RWPE2 (cell line): ENCODE measurements around the gene FASN.
A peak's percentile ranks its signal among the peaks of the same experiment; 100 is the strongest.

ENCODE experiments used
- ATAC-seq: fragments of 200-7000 bp; cut with Tn5 transposase; 3 replicates; pipeline ENCODE4 v1.9.1; 2021; ENCODE audit warnings: low read depth
- DNase-seq: peaks from one replicate; pipeline ENCODE4 v3.0.0-alpha.2; 2020; ENCODE audit warnings: low spot score
- H3K27ac ChIP-seq: fragments of 450-650 bp; 2 replicates; pipeline ENCODE4 v1.5.1; 2017; ENCODE audit warnings: mild to moderate bottlenecking; ENCODE audit not compliant: poor library complexity, severe bottlenecking
- H3K27me3 ChIP-seq: fragments of 250-450 bp; sonication (Bioruptor Pico); 2 replicates; pipeline ENCODE4 v1.5.1; 2021; ENCODE audit warnings: mild to moderate bottlenecking, moderate library complexity; ENCODE audit not compliant: insufficient read depth, poor library complexity, severe bottlenecking
- H3K36me3 ChIP-seq: fragments of 250-450 bp; sonication (Bioruptor Pico); 2 replicates; pipeline ENCODE4 v1.5.1; 2020; ENCODE audit warnings: low read depth, mild to moderate bottlenecking, moderate library complexity
- H3K4me1 ChIP-seq: fragments of 250-450 bp; sonication (Bioruptor Pico); 2 replicates; pipeline ENCODE4 v1.5.1; 2021; ENCODE audit warnings: mild to moderate bottlenecking, moderate library complexity; ENCODE audit not compliant: insufficient read depth, poor library complexity, severe bottlenecking
- H3K4me3 ChIP-seq: fragments of 250-450 bp; sonication (Bioruptor Pico); 2 replicates; pipeline ENCODE4 v1.5.1; 2021; ENCODE audit warnings: mild to moderate bottlenecking, moderate library complexity; ENCODE audit not compliant: severe bottlenecking
- H3K9me3 ChIP-seq: fragments of 250-450 bp; sonication (Bioruptor Pico); 2 replicates; pipeline ENCODE4 v1.5.1; 2021; ENCODE audit warnings: mild to moderate bottlenecking, moderate library complexity; ENCODE audit not compliant: severe bottlenecking
- TF ChIP-seq, protein P1 (sequence below): fragments of 450-650 bp; IDR thresholded peaks from one replicate; pipeline ENCODE4 v1.5.1; 2017; ENCODE audit warnings: mild to moderate bottlenecking, moderate library complexity; ENCODE audit not compliant: poor library complexity, severe bottlenecking

FASN gene

DNA sequence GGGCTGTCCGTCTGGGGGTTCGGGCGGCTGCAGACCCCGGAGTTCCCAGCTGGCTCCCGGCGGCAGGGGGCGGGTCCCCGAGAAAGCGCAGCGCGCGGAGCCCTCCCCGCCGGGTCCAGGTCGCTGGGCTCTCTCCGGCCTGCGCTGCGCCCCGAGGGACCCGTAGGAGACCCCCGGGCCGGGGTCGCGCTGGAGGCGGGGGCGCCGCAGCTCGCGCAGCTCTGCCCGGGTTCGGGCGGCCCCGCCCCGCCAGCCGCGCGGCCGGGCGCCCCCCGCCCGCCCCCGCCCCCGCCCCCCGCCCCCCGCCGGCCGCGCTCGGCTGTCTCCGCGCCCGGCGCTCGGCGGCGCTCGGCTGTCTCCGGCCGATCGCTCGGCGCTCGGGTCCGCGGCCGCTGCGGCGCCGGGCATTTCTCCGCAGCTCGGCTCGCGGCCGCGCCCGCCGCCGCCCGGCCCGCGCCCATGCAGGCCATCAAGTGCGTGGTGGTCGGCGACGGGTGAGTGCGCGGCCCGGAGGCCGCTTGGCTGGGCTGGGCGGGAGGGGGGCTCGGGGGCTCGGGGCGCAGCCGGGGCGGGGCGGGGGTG is 66.6 kb downstream of the FASN start, which contains the start of gene RAC3:
RAC3 (plus strand) TSS at position 376 of the 582 bp plus-strand sequence; CDS start at position 460, 84 bp downstream.
- Histone ChIP-seq H3K4me3 (peak within 1 kb of the TSS; percentile 46), H3K9me3 (no peaks in the 10 kb centered on the region), H3K27me3 (no peaks in the 10 kb centered on the region), H3K36me3 (peaks cover 15% of the 10 kb centered on the region), H3K27ac (peak within 1 kb of the TSS; percentile 52), H3K4me1 (no peaks in the 10 kb centered on the region)
- DNase-seq (no peak), ATAC-seq (peak; percentile 11)
- TF ChIP-seq, protein P1, sequence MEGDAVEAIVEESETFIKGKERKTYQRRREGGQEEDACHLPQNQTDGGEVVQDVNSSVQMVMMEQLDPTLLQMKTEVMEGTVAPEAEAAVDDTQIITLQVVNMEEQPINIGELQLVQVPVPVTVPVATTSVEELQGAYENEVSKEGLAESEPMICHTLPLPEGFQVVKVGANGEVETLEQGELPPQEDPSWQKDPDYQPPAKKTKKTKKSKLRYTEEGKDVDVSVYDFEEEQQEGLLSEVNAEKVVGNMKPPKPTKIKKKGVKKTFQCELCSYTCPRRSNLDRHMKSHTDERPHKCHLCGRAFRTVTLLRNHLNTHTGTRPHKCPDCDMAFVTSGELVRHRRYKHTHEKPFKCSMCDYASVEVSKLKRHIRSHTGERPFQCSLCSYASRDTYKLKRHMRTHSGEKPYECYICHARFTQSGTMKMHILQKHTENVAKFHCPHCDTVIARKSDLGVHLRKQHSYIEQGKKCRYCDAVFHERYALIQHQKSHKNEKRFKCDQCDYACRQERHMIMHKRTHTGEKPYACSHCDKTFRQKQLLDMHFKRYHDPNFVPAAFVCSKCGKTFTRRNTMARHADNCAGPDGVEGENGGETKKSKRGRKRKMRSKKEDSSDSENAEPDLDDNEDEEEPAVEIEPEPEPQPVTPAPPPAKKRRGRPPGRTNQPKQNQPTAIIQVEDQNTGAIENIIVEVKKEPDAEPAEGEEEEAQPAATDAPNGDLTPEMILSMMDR, result no peak

DNA sequence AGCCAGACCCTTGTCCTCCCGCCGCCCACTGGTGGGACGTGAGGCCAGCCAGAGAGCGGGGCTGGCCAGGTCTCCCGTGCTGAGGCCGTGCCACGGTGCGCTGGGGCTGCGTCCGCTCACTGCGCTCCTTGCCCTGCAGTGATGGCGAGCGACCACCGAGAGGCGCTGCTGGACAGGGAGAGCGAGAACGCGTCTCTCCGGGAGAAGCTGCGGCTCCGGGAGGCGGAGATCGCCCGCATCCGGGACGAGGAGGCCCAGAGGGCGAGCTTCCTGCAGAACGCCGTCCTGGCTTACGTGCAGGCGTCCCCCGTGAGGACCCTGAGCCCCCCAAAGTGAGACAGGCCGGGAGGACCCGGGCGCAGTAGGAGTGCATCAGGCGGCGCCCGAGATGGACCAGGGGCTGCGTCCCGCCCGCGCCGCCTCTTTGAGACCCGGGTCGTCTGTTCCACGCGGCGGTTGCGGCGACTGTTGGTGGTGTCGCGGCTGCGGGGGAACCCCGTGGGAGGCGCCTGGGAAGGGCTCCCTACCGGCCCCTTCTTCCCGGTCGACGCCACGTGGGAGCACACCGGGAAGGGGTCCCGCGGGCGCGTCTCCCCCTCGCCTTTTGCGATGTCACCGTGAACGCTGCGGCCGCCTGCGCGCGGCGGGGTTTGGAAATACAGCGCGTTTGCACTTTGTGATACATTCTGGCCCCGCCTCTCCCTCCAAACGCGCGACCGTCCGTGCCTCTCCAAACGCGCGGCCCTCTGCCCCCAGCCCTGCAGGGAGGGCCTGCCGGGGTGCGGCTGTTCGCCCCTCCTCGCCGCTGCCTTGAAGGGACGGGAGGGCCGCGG is 67.3 kb downstream of the FASN start:
- Histone ChIP-seq H3K4me1 (no peaks in the 10 kb centered on the region), H3K36me3 (peaks cover 8% of the 10 kb centered on the region), H3K9me3 (no peaks in the 10 kb centered on the region), H3K27ac (peak overlapping the region; percentile 52), H3K4me3 (peak overlapping the region; percentile 46), H3K27me3 (no peaks in the 10 kb centered on the region)
- TF ChIP-seq, protein P1, result peak; percentile 86
- ATAC-seq (peak; percentile 49), DNase-seq (no peak)

DNA sequence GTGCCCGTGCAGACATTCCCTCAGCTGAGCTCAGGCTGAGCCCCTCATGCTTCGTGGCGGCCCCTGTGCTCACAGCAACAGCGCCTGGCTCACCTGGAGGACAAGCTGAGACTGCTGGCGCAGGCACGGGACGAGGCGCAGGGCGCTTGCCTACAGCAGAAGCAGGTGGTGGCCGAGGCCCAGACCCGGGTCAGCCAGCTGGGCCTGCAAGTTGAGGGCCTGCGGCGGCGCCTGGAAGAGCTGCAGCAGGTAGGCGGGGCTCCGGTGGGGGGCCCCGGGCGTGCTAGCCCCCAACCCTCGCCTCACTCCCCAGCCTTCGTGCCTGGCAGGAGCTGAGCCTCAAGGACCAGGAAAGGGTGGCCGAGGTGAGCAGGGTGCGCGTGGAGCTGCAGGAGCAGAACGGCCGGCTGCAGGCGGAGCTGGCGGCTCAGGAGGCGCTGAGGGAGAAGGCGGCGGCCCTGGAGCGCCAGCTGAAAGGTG is 68.0 kb downstream of the FASN start:
- Histone ChIP-seq H3K4me1 (no peaks in the 10 kb centered on the region), H3K27me3 (no peaks in the 10 kb centered on the region), H3K9me3 (no peaks in the 10 kb centered on the region), H3K36me3 (peaks cover 1% of the 10 kb centered on the region), H3K4me3 (no peak overlapping the region), H3K27ac (no peak overlapping the region)
- TF ChIP-seq, protein P1, result no peak
- DNase-seq, result no peak
- no peak for ATAC-seq

DNA sequence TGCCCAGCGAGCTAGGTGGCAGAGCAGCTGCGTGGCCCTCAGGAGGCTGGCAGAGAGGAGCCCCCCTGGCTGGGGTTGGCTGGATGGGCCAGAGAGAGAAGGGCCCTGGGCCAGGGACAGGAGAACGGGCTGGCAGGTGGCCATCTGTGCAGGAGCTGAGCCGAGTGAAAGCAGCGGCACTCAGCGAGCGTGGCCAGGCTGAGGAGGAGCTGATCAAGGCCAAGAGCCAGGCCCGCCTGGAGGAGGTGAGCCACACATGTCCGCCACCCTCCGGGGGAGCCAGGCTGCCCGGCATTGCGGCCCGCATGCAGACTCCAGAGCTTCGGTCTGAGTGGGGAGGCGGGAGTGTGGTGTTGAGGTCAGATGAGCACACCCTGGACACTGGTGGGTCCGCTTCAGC is 68.6 kb downstream of the FASN start:
- H3K9me3 ChIP-seq, result no peaks in the 10 kb centered on the region
- no peaks in the 10 kb centered on the region for H3K4me1 ChIP-seq
- no peak overlapping the region for H3K4me3 ChIP-seq
- DNase-seq (no peak), ATAC-seq (no peak)
- H3K27ac ChIP-seq, result no peak overlapping the region
- TF ChIP-seq, protein P1, result no peak
- no peaks in the 10 kb centered on the region; the same call in 1 of the 2 replicates for H3K36me3 ChIP-seq
- H3K27me3 ChIP-seq, result no peaks in the 10 kb centered on the region
